ENCODE data around the gene CX3CR1.

Gene CX3CR1

GRCh38 chr3:39285332-39285731, 5.5 kb upstream of the CX3CR1 start:
- Histone ChIP-seq H3K36me3 (ENCODE audit: control insufficient read depth, insufficient read depth, low read length) (no peaks in the 10 kb centered on the region), H2BK15ac (replicated peaks; ENCODE audit: low read depth) (no peak overlapping the region), H4K8ac (ENCODE audit: low read depth, low read length) (no peak overlapping the region), H3K27me3 (ENCODE audit: insufficient read depth, low read length, poor library complexity) (no peaks in the 10 kb centered on the region), H3K56ac (ENCODE audit: low read length) (no peak overlapping the region), H3K79me2 (ENCODE audit: control insufficient read depth, insufficient read depth, low read length) (no peaks in the 10 kb centered on the region), H3K23ac (ENCODE audit: low read length) (no peak overlapping the region), H2AK5ac (ENCODE audit: low read length) (no peak overlapping the region), H3K9ac (ENCODE audit: low read length) (no peak overlapping the region), H2BK120ac (ENCODE audit: low read depth, low read length) (no peak overlapping the region), H2BK5ac (ENCODE audit: low read length) (no peak overlapping the region), H4K5ac (ENCODE audit: low read length) (no peak overlapping the region), H3K79me1 (ENCODE audit: low read length) (no peaks in the 10 kb centered on the region), H3K27ac (ENCODE audit: low read depth, low read length) (no peak overlapping the region), H3K4me3 (ENCODE audit: low read length) (no peak overlapping the region), H3K4me2 (ENCODE audit: low read length) (no peak overlapping the region), H3K18ac (ENCODE audit: low read length) (no peak overlapping the region), H3K4ac (ENCODE audit: low read depth, low read length) (no peak overlapping the region), H3K4me1 (ENCODE audit: control insufficient read depth, low read depth, low read length) (no peaks in the 10 kb centered on the region)
- DNase-seq: no peak

- Histone ChIP-seq H3K18ac (ENCODE audit: low read length) (no peak overlapping the region), H2BK5ac (ENCODE audit: low read length) (no peak overlapping the region), H3K4me1 (ENCODE audit: control insufficient read depth, low read depth, low read length) (no peaks in the 10 kb centered on the region), H3K27me3 (ENCODE audit: insufficient read depth, low read length, poor library complexity) (no peaks in the 10 kb centered on the region), H3K36me3 (ENCODE audit: control insufficient read depth, insufficient read depth, low read length) (no peaks in the 10 kb centered on the region), H3K23ac (ENCODE audit: low read length) (no peak overlapping the region), H2BK120ac (ENCODE audit: low read depth, low read length) (no peak overlapping the region), H3K56ac (ENCODE audit: low read length) (no peak overlapping the region), H3K4me3 (ENCODE audit: low read length) (no peak overlapping the region), H4K8ac (ENCODE audit: low read depth, low read length) (no peak overlapping the region), H2BK15ac (replicated peaks; ENCODE audit: low read depth) (no peak overlapping the region), H3K79me2 (ENCODE audit: control insufficient read depth, insufficient read depth, low read length) (no peaks in the 10 kb centered on the region), H2AK5ac (ENCODE audit: low read length) (no peak overlapping the region), H3K9ac (ENCODE audit: low read length) (no peak overlapping the region), H3K79me1 (ENCODE audit: low read length) (no peaks in the 10 kb centered on the region), H3K4me2 (ENCODE audit: low read length) (no peak overlapping the region), H4K5ac (ENCODE audit: low read length) (no peak overlapping the region), H3K4ac (ENCODE audit: low read depth, low read length) (no peak overlapping the region), H3K27ac (ENCODE audit: low read depth, low read length) (no peak overlapping the region)
- DNase-seq: no peak
- no CpG with 5 or more reads among the region's 5 CpGs for WGBS (ENCODE audit: extremely low coverage, insufficient coverage, low lambda C conversion rate)
Observed at GRCh38 chr3:39284457-39284881, 4.6 kb upstream of the CX3CR1 start.

GRCh38 chr3:39282057-39282456, 2.2 kb upstream of the CX3CR1 start:
- Histone ChIP-seq H3K36me3 (ENCODE audit: control insufficient read depth, insufficient read depth, low read length) (no peaks in the 10 kb centered on the region), H3K18ac (ENCODE audit: low read length) (no peak overlapping the region), H2BK5ac (ENCODE audit: low read length) (no peak overlapping the region), H3K4me1 (ENCODE audit: control insufficient read depth, low read depth, low read length) (no peaks in the 10 kb centered on the region), H3K4ac (ENCODE audit: low read depth, low read length) (no peak overlapping the region), H3K27ac (ENCODE audit: low read depth, low read length) (no peak overlapping the region), H3K4me3 (ENCODE audit: low read length) (no peak overlapping the region), H2BK15ac (replicated peaks; ENCODE audit: low read depth) (no peak overlapping the region), H3K23ac (ENCODE audit: low read length) (no peak overlapping the region), H2AK5ac (ENCODE audit: low read length) (no peak overlapping the region), H3K4me2 (ENCODE audit: low read length) (no peak overlapping the region), H4K5ac (ENCODE audit: low read length) (no peak overlapping the region), H4K8ac (ENCODE audit: low read depth, low read length) (no peak overlapping the region), H3K79me2 (ENCODE audit: control insufficient read depth, insufficient read depth, low read length) (no peaks in the 10 kb centered on the region), H3K56ac (ENCODE audit: low read length) (no peak overlapping the region), H2BK120ac (ENCODE audit: low read depth, low read length) (no peak overlapping the region), H3K27me3 (ENCODE audit: insufficient read depth, low read length, poor library complexity) (no peaks in the 10 kb centered on the region), H3K79me1 (ENCODE audit: low read length) (no peaks in the 10 kb centered on the region), H3K9ac (ENCODE audit: low read length) (no peak overlapping the region)
- no CpG with 5 or more reads among the region's 6 CpGs for WGBS (ENCODE audit: extremely low coverage, insufficient coverage, low lambda C conversion rate)
- no peak for DNase-seq

GRCh38 chr3:39281533-39281932, 1.7 kb upstream of the CX3CR1 start:
- Histone ChIP-seq H3K18ac (ENCODE audit: low read length) (no peak overlapping the region), H3K79me1 (ENCODE audit: low read length) (no peaks in the 10 kb centered on the region), H3K4me3 (ENCODE audit: low read length) (no peak overlapping the region), H2BK120ac (ENCODE audit: low read depth, low read length) (no peak overlapping the region), H4K8ac (ENCODE audit: low read depth, low read length) (no peak overlapping the region), H4K5ac (ENCODE audit: low read length) (no peak overlapping the region), H3K4me1 (ENCODE audit: control insufficient read depth, low read depth, low read length) (no peaks in the 10 kb centered on the region), H3K79me2 (ENCODE audit: control insufficient read depth, insufficient read depth, low read length) (no peaks in the 10 kb centered on the region), H2BK5ac (ENCODE audit: low read length) (no peak overlapping the region), H3K23ac (ENCODE audit: low read length) (no peak overlapping the region), H3K56ac (ENCODE audit: low read length) (no peak overlapping the region), H3K4me2 (ENCODE audit: low read length) (no peak overlapping the region), H2BK15ac (replicated peaks; ENCODE audit: low read depth) (no peak overlapping the region), H3K9ac (ENCODE audit: low read length) (no peak overlapping the region), H3K36me3 (ENCODE audit: control insufficient read depth, insufficient read depth, low read length) (no peaks in the 10 kb centered on the region), H2AK5ac (ENCODE audit: low read length) (no peak overlapping the region), H3K27me3 (ENCODE audit: insufficient read depth, low read length, poor library complexity) (no peaks in the 10 kb centered on the region), H3K27ac (ENCODE audit: low read depth, low read length) (no peak overlapping the region), H3K4ac (ENCODE audit: low read depth, low read length) (no peak overlapping the region)
- DNase-seq: no peak
- no CpG with 5 or more reads among the region's 9 CpGs for WGBS (ENCODE audit: extremely low coverage, insufficient coverage, low lambda C conversion rate)

GRCh38 chr3:39280571-39280970, 735 bp upstream of the CX3CR1 start:
- Histone ChIP-seq H2AK5ac (ENCODE audit: low read length) (no peak overlapping the region), H3K9ac (ENCODE audit: low read length) (no peak overlapping the region), H3K36me3 (ENCODE audit: control insufficient read depth, insufficient read depth, low read length) (no peaks in the 10 kb centered on the region), H4K8ac (ENCODE audit: low read depth, low read length) (no peak overlapping the region), H2BK120ac (ENCODE audit: low read depth, low read length) (no peak overlapping the region), H3K18ac (ENCODE audit: low read length) (no peak overlapping the region), H3K27me3 (ENCODE audit: insufficient read depth, low read length, poor library complexity) (no peaks in the 10 kb centered on the region), H4K5ac (ENCODE audit: low read length) (no peak overlapping the region), H2BK5ac (ENCODE audit: low read length) (no peak overlapping the region), H3K23ac (ENCODE audit: low read length) (no peak overlapping the region), H3K4me3 (ENCODE audit: low read length) (no peak overlapping the region), H3K4ac (ENCODE audit: low read depth, low read length) (no peak overlapping the region), H2BK15ac (replicated peaks; ENCODE audit: low read depth) (no peak overlapping the region), H3K56ac (ENCODE audit: low read length) (no peak overlapping the region), H3K4me2 (ENCODE audit: low read length) (no peak overlapping the region), H3K27ac (ENCODE audit: low read depth, low read length) (no peak overlapping the region), H3K4me1 (ENCODE audit: control insufficient read depth, low read depth, low read length) (no peaks in the 10 kb centered on the region), H3K79me1 (ENCODE audit: low read length) (no peaks in the 10 kb centered on the region), H3K79me2 (ENCODE audit: control insufficient read depth, insufficient read depth, low read length) (no peaks in the 10 kb centered on the region)
- DNase-seq: no peak
- WGBS (ENCODE audit: extremely low coverage, insufficient coverage, low lambda C conversion rate): no CpG with 5 or more reads among the region's 5 CpGs

- Histone ChIP-seq H2BK15ac (replicated peaks; ENCODE audit: low read depth) (no peak overlapping the region), H2BK120ac (ENCODE audit: low read depth, low read length) (no peak overlapping the region), H3K79me2 (ENCODE audit: control insufficient read depth, insufficient read depth, low read length) (no peaks in the 10 kb centered on the region), H3K27ac (ENCODE audit: low read depth, low read length) (no peak overlapping the region), H3K23ac (ENCODE audit: low read length) (no peak overlapping the region), H3K36me3 (ENCODE audit: control insufficient read depth, insufficient read depth, low read length) (no peaks in the 10 kb centered on the region), H2BK5ac (ENCODE audit: low read length) (no peak overlapping the region), H3K27me3 (ENCODE audit: insufficient read depth, low read length, poor library complexity) (no peaks in the 10 kb centered on the region), H3K56ac (ENCODE audit: low read length) (no peak overlapping the region), H4K5ac (ENCODE audit: low read length) (no peak overlapping the region), H3K4me2 (ENCODE audit: low read length) (no peak overlapping the region), H3K9ac (ENCODE audit: low read length) (no peak overlapping the region), H3K18ac (ENCODE audit: low read length) (no peak overlapping the region), H3K4me3 (ENCODE audit: low read length) (no peak overlapping the region), H3K79me1 (ENCODE audit: low read length) (no peaks in the 10 kb centered on the region), H3K4ac (ENCODE audit: low read depth, low read length) (no peak overlapping the region), H3K4me1 (ENCODE audit: control insufficient read depth, low read depth, low read length) (no peaks in the 10 kb centered on the region), H4K8ac (ENCODE audit: low read depth, low read length) (no peak overlapping the region), H2AK5ac (ENCODE audit: low read length) (no peak overlapping the region)
- no CpG with 5 or more reads among the region's 1 CpG for WGBS (ENCODE audit: extremely low coverage, insufficient coverage, low lambda C conversion rate)
- DNase-seq: no peak
Observed at GRCh38 chr3:39278616-39278935, 1.3 kb downstream of the CX3CR1 start.
